SK-N-SH treated with all-trans-retinoic acid at 6 μM for 48 hours (cell line): Measurements from ENCODE around the gene ADD3.

Experiments
- ATAC-seq: fragments of 200-7000 bp; cut with Tn5 transposase; 3 replicates; pipeline ENCODE4 v1.9.1; 2020; ENCODE audit warnings: mild to moderate bottlenecking, moderate library complexity
- ARNTL ChIP-seq: fragments of 450-650 bp; formaldehyde crosslinking; IDR thresholded peaks from 2 replicates; pipeline ENCODE4 v1.5.0; 2020; ENCODE audit warnings: low read depth, mild to moderate bottlenecking, moderate library complexity, borderline replicate concordance
- BACH2 ChIP-seq: fragments of 250-450 bp; sonication (Bioruptor Pico); IDR thresholded peaks from 2 replicates; pipeline ENCODE4 v1.9.0; 2021; ENCODE audit warnings: mild to moderate bottlenecking, borderline replicate concordance
- CSRNP3 ChIP-seq: fragments of 250-450 bp; sonication (Bioruptor Pico); IDR thresholded peaks from 2 replicates; pipeline ENCODE4 v1.5.1; 2021; ENCODE audit warnings: mild to moderate bottlenecking, moderate library complexity
- ESRRG ChIP-seq: fragments of 250-450 bp; sonication (Bioruptor Pico); IDR thresholded peaks from 2 replicates; pipeline ENCODE4 v1.6.1; 2021; ENCODE audit warnings: mild to moderate bottlenecking
- GLIS3 ChIP-seq: fragments of 250-450 bp; sonication (Bioruptor Pico); IDR thresholded peaks from 2 replicates; pipeline ENCODE4 v1.5.0; 2020; ENCODE audit warnings: mild to moderate bottlenecking, moderate library complexity
- OSR1 ChIP-seq: fragments of 250-450 bp; sonication (Bioruptor Pico); IDR thresholded peaks from 2 replicates; pipeline ENCODE4 v1.8.0; 2022; ENCODE audit warnings: moderate library complexity, mild to moderate bottlenecking, inconsistent platforms
- PATZ1 ChIP-seq: fragments of 250-450 bp; sonication (Bioruptor Pico); IDR thresholded peaks from 2 replicates; pipeline ENCODE4 v1.8.0; 2020; ENCODE audit warnings: mild to moderate bottlenecking, moderate library complexity, borderline replicate concordance
- POU6F1 ChIP-seq: fragments of 250-450 bp; sonication (Bioruptor Pico); IDR thresholded peaks from 2 replicates; pipeline ENCODE4 v1.8.0; 2021; ENCODE audit warnings: low read depth, mild to moderate bottlenecking, moderate library complexity, borderline replicate concordance
- PPARA ChIP-seq: fragments of 250-450 bp; sonication (Bioruptor Pico); IDR thresholded peaks from 2 replicates; pipeline ENCODE4 v1.5.0; 2020; ENCODE audit warnings: mild to moderate bottlenecking, borderline replicate concordance
- RARB ChIP-seq: fragments of 250-450 bp; sonication (Bioruptor Pico); IDR thresholded peaks from 2 replicates; pipeline ENCODE4 v1.8.0; 2021; ENCODE audit warnings: mild to moderate bottlenecking, moderate library complexity
- SNAI2 ChIP-seq: fragments of 250-450 bp; sonication (Bioruptor Pico); IDR thresholded peaks from 2 replicates; pipeline ENCODE4 v1.5.0; 2020; ENCODE audit warnings: mild to moderate bottlenecking, moderate library complexity
- TCF4 ChIP-seq: fragments of 250-450 bp; sonication (Bioruptor Pico); IDR thresholded peaks from 2 replicates; pipeline ENCODE4 v1.8.0; 2021; ENCODE audit warnings: mild to moderate bottlenecking, moderate library complexity, borderline replicate concordance
- TOX ChIP-seq: fragments of 250-450 bp; sonication (Bioruptor Pico); IDR thresholded peaks from 2 replicates; pipeline ENCODE4 v1.8.0; 2021; ENCODE audit warnings: mild to moderate bottlenecking, moderate library complexity, borderline replicate concordance
- TSHZ2 ChIP-seq: fragments of 250-450 bp; sonication (Bioruptor Pico); IDR thresholded peaks from 2 replicates; pipeline ENCODE4 v1.5.0; 2020; ENCODE audit warnings: mild to moderate bottlenecking, moderate library complexity
- ZC3H10 ChIP-seq: fragments of 250-450 bp; sonication (Bioruptor Pico); IDR thresholded peaks from 2 replicates; pipeline ENCODE4 v1.5.1; 2021; ENCODE audit warnings: mild to moderate bottlenecking, moderate library complexity
- ZFP3 ChIP-seq: fragments of 250-450 bp; sonication (Bioruptor Pico); IDR thresholded peaks from 2 replicates; pipeline ENCODE4 v1.5.0; 2020; ENCODE audit warnings: mild to moderate bottlenecking, moderate library complexity
- ZFP30 ChIP-seq: fragments of 450-650 bp; formaldehyde crosslinking; IDR thresholded peaks from 2 replicates; pipeline ENCODE4 v1.5.0; 2022; ENCODE audit warnings: mild to moderate bottlenecking, moderate library complexity
- ZNF565 ChIP-seq: fragments of 450-650 bp; formaldehyde crosslinking; conservative IDR thresholded peaks from 2 replicates; pipeline ENCODE4 v1.5.0; 2020; ENCODE audit warnings: low read depth, mild to moderate bottlenecking, moderate library complexity
- ZNF70 ChIP-seq: fragments of 450-650 bp; formaldehyde crosslinking; IDR thresholded peaks from 2 replicates; pipeline ENCODE4 v1.5.0; 2020; ENCODE audit warnings: mild to moderate bottlenecking, moderate library complexity
- ZNF8 ChIP-seq: fragments of 450-650 bp; formaldehyde crosslinking; IDR thresholded peaks from 2 replicates; pipeline ENCODE4 v1.5.0; 2020; ENCODE audit warnings: mild to moderate bottlenecking, moderate library complexity

ADD3 gene

GRCh38 chr10:110035070-110035921 is 27.5 kb downstream of the ADD3 start:
- no peak for ATAC-seq
- TF ChIP-seq ZNF8 (CRISPR knock-in tag) (no peak), CSRNP3 (CRISPR knock-in tag) (no peak), ZFP30 (no peak), ARNTL (CRISPR knock-in tag) (no peak)

- TF ChIP-seq POU6F1 (CRISPR knock-in tag) (no peak), GLIS3 (CRISPR knock-in tag) (no peak), TOX (no peak), ZC3H10 (CRISPR knock-in tag) (no peak)
- TF ChIP-seq, all 23 proteins: peak for 0
- ATAC-seq, result no peak
Observed at GRCh38 chr10:110036640-110037039, 28.9 kb downstream of the ADD3 start.

GRCh38 chr10:110039254-110039653 is 31.5 kb downstream of the ADD3 start:
- no peak for TF ChIP-seq PPARA (CRISPR knock-in tag)
- TF ChIP-seq, all 23 proteins: peak for 0
- ATAC-seq, result no peak

- TF ChIP-seq ZNF70 (no peak), TCF4 (no peak), POU6F1 (CRISPR knock-in tag) (no peak), ZFP3 (no peak), SNAI2 (no peak), RARB (no peak), BACH2 (CRISPR knock-in tag) (no peak), PATZ1 (CRISPR knock-in tag) (no peak), ARNTL (CRISPR knock-in tag) (no peak), PPARA (CRISPR knock-in tag) (no peak), ESRRG (CRISPR knock-in tag) (no peak), ZNF8 (CRISPR knock-in tag) (no peak), ZC3H10 (CRISPR knock-in tag) (no peak), TSHZ2 (no peak), ZNF565 (CRISPR knock-in tag) (no peak), CSRNP3 (CRISPR knock-in tag) (no peak), OSR1 (CRISPR knock-in tag) (no peak), GLIS3 (CRISPR knock-in tag) (no peak)
Observed at GRCh38 chr10:110040108-110040507, 32.3 kb downstream of the ADD3 start.

More at GRCh38 chr10:110040108-110040507, 32.3 kb downstream of the ADD3 start:
- no peak for ATAC-seq
